Measurements from ENCODE around the gene THRA. TPM values are rescaled to one million over a fixed set of nuclear protein-coding genes. Genes with fewer than 3 reads are reported as not detected.

The THRA gene
- total and polyA plus RNA-seq, 9 of the 15 experiments (the other 6 are each of a cell fraction or from before 2014, with no cell fraction given): 0.34 to 23.4 (median 12.7) TPM

DNA sequence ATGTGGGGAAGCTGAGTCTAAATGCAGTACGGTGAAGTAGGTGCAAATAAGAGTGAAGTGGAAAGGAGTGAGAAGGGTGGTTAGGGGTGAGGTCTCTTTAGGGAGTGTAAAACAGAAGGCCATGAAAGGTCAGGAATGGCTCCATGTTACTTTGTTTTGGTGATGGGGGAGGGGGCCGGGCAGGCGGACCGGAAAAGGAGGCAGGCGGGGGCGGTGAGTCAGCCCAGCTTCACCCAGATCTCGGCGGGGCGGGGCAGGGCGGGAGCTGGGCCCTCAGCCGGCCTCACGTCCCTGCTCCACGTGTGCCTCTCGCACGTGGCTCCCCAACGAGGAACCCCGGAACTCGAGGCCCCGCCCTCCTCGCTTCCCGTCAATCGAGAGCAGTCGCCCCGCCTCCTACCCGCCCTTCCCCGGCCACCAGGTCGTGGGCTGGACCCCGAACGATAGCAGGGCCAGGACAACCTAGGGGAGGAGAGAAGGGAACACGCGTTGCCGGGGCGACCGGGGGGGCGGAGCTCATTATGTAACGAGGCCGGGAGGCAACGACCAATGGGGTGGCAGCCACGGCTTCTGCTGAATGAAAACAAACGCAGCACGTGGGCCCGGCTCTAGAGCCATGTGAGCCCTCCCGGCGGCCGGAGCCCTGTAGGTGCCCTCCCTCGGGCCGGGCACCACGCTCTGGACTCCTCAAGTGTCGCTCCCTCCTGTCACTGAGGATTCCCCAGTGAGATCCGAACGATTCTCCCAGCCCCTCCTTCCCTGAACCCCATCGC, 36.3 kb downstream of the THRA start (continued):
- TF ChIP-seq, protein P1, sequence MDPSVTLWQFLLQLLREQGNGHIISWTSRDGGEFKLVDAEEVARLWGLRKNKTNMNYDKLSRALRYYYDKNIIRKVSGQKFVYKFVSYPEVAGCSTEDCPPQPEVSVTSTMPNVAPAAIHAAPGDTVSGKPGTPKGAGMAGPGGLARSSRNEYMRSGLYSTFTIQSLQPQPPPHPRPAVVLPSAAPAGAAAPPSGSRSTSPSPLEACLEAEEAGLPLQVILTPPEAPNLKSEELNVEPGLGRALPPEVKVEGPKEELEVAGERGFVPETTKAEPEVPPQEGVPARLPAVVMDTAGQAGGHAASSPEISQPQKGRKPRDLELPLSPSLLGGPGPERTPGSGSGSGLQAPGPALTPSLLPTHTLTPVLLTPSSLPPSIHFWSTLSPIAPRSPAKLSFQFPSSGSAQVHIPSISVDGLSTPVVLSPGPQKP (CRISPR knock-in tag; IDR thresholded peaks at IDR 0.05): no peak
- TF ChIP-seq SRSF9 (IDR thresholded peaks at IDR 0.05; ENCODE audit: borderline replicate concordance, low read depth, low read length) (no peak), ZNF274 (IDR thresholded peaks at IDR 0.05; ENCODE audit: borderline replicate concordance, low read depth, low read length) (no peak), CC2D1A (IDR thresholded peaks at IDR 0.05) (no peak), POLR2H (tag; IDR thresholded peaks at IDR 0.05; ENCODE audit: low read depth) (no peak; the same call in 1 of the 2 replicates), ZNF707 (CRISPR knock-in tag; conservative IDR thresholded peaks at IDR 0.05) (no peak), FIP1L1 (IDR thresholded peaks at IDR 0.05; ENCODE audit: low read depth, low read length, poor library complexity, severe bottlenecking) (peak; percentile 50), ZNF146 (CRISPR knock-in tag; IDR thresholded peaks at IDR 0.05; ENCODE audit: unreplicated experiment) (no peak), RBM34 (IDR thresholded peaks at IDR 0.05; ENCODE audit: borderline replicate concordance, insufficient read depth, low read length) (no peak), GATAD2A (IDR thresholded peaks at IDR 0.05) (peak; percentile 91), FOSL1 (tag; conservative IDR thresholded peaks at IDR 0.05) (peak; percentile 99), ERF (CRISPR knock-in tag; IDR thresholded peaks at IDR 0.05) (no peak), ATF3 (IDR thresholded peaks at IDR 0.05) (peak; percentile 86), ATF3 (CRISPR knock-in tag; conservative IDR thresholded peaks at IDR 0.05) (0 out of 2 replicates have a peak, but pooled peaks have one; percentile 76)
- TF ChIP-seq, protein P2, sequence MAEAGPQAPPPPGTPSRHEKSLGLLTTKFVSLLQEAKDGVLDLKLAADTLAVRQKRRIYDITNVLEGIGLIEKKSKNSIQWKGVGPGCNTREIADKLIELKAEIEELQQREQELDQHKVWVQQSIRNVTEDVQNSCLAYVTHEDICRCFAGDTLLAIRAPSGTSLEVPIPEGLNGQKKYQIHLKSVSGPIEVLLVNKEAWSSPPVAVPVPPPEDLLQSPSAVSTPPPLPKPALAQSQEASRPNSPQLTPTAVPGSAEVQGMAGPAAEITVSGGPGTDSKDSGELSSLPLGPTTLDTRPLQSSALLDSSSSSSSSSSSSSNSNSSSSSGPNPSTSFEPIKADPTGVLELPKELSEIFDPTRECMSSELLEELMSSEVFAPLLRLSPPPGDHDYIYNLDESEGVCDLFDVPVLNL (CRISPR knock-in tag; IDR thresholded peaks at IDR 0.05; ENCODE audit: low read depth): no peak
- TF ChIP-seq, protein P3, sequence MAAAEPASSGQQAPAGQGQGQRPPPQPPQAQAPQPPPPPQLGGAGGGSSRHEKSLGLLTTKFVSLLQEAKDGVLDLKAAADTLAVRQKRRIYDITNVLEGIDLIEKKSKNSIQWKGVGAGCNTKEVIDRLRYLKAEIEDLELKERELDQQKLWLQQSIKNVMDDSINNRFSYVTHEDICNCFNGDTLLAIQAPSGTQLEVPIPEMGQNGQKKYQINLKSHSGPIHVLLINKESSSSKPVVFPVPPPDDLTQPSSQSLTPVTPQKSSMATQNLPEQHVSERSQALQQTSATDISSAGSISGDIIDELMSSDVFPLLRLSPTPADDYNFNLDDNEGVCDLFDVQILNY (CRISPR knock-in tag; IDR thresholded peaks at IDR 0.05): no peak
- TF ChIP-seq, protein P4, sequence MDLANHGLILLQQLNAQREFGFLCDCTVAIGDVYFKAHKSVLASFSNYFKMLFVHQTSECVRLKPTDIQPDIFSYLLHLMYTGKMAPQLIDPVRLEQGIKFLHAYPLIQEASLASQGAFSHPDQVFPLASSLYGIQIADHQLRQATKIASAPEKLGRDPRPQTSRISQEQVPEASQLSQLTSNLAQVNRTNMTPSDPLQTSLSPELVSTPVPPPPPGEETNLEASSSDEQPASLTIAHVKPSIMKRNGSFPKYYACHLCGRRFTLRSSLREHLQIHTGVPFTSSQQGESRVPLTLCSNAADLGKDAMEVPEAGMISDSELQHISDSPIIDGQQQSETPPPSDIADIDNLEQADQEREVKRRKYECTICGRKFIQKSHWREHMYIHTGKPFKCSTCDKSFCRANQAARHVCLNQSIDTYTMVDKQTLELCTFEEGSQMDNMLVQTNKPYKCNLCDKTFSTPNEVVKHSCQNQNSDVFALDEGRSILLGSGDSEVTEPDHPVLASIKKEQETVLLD (IDR thresholded peaks at IDR 0.05): peak; percentile 74; the same call in 1 of the 2 replicates
- TF ChIP-seq, protein P5, sequence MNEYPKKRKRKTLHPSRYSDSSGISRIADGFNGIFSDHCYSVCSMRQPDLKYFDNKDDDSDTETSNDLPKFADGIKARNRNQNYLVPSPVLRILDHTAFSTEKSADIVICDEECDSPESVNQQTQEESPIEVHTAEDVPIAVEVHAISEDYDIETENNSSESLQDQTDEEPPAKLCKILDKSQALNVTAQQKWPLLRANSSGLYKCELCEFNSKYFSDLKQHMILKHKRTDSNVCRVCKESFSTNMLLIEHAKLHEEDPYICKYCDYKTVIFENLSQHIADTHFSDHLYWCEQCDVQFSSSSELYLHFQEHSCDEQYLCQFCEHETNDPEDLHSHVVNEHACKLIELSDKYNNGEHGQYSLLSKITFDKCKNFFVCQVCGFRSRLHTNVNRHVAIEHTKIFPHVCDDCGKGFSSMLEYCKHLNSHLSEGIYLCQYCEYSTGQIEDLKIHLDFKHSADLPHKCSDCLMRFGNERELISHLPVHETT (CRISPR knock-in tag; conservative IDR thresholded peaks at IDR 0.05 in 1 of 2, IDR thresholded peaks at IDR 0.05 in 1 of 2): peak in 1 of 2 experiments; percentile 62; a peak in 2 of 4 replicates
- TF ChIP-seq, protein P6, sequence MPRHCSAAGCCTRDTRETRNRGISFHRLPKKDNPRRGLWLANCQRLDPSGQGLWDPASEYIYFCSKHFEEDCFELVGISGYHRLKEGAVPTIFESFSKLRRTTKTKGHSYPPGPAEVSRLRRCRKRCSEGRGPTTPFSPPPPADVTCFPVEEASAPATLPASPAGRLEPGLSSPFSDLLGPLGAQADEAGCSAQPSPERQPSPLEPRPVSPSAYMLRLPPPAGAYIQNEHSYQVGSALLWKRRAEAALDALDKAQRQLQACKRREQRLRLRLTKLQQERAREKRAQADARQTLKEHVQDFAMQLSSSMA (CRISPR knock-in tag; IDR thresholded peaks at IDR 0.05): no peak

Measured in K562 (cell line).